IMR-90 (cell line): Measurements from ENCODE around the gene ENOX1. TPM values are rescaled to one million over a fixed set of nuclear protein-coding genes. Genes with fewer than 3 reads are reported as not detected.

ENCODE experiments used
- ATAC-seq: fragments of 200-7000 bp; cut with Tn5 transposase; 2 replicates; pipeline ENCODE4 v1.9.1; 2020; ENCODE audit warnings: low read depth, mild to moderate bottlenecking, moderate library complexity
- BruUV-seq: library from RNA; stranded (reverse); fragments of 400-500 nt; replicated peaks from 2 replicates; lab custom pipeline; 2021; lab: Mats Ljungman, UMichigan
- CTCF ChIA-PET: fragments of 300-600 bp; formaldehyde crosslinking; extraction: SDS; loops from one replicate; lab custom pipeline; 2021; ENCODE audit warnings: antibody characterized with exemption; lab: Yijun Ruan, JAX
- POLR2A ChIA-PET: fragments of 300-600 bp; sonication (Branson Sonifier 250); formaldehyde crosslinking; loops from one replicate; lab custom pipeline; 2022; ENCODE audit warnings: antibody characterized with exemption; ENCODE audit not compliant: unreplicated experiment; lab: Charles Lee
- DNase-seq: peaks from one replicate; pipeline ENCODE4 v3.0.0; 2013
- H2AFZ ChIP-seq: replicated peaks from 2 replicates; pipeline ENCODE3; 2013; ENCODE audit warnings: low read length, mild to moderate bottlenecking; ENCODE audit not compliant: poor library complexity
- H2AK5ac ChIP-seq: 2 replicates; pipeline ENCODE4 v1.6.1; 2013; ENCODE audit warnings: low read depth, low read length, inconsistent platforms
- H2AK9ac ChIP-seq: replicated peaks from 2 replicates; pipeline ENCODE3; 2013; ENCODE audit warnings: mild to moderate bottlenecking, low read depth, low read length, moderate library complexity; ENCODE audit not compliant: poor library complexity
- H2BK120ac ChIP-seq: 2 replicates; pipeline ENCODE4 v1.6.1; 2013; ENCODE audit warnings: low read depth, low read length, inconsistent platforms
- H2BK15ac ChIP-seq: 3 replicates; pipeline ENCODE4 v1.6.1; 2013; ENCODE audit warnings: low read depth, low read length, inconsistent platforms
- H2BK20ac ChIP-seq: 2 replicates; pipeline ENCODE4 v1.6.1; 2013; ENCODE audit warnings: low read depth, mild to moderate bottlenecking, inconsistent platforms, low read length, moderate library complexity
- H2BK5ac ChIP-seq: 2 replicates; pipeline ENCODE4 v1.6.1; 2013; ENCODE audit warnings: mild to moderate bottlenecking, low read depth, low read length, inconsistent platforms; ENCODE audit not compliant: poor library complexity, severe bottlenecking
- H3K14ac ChIP-seq: replicated peaks from 2 replicates; pipeline ENCODE4 v1.6.1; 2013; ENCODE audit warnings: low read depth, low read length, inconsistent platforms
- H3K18ac ChIP-seq: 2 replicates; pipeline ENCODE4 v1.6.1; 2013; ENCODE audit warnings: low read depth, low read length, control low read depth
- H3K23ac ChIP-seq: 2 replicates; pipeline ENCODE4 v1.6.1; 2013; ENCODE audit warnings: low read depth, low read length, inconsistent platforms
- H3K27ac ChIP-seq: 2 replicates; pipeline ENCODE4 v1.5.1; 2013; ENCODE audit warnings: mild to moderate bottlenecking, control low read depth, low read length; ENCODE audit not compliant: insufficient read depth
- H3K27me3 ChIP-seq: 2 replicates; pipeline ENCODE4 v1.6.1; 2013; ENCODE audit warnings: low read length; ENCODE audit not compliant: control insufficient read depth, insufficient read depth
- H3K36me3 ChIP-seq: 2 replicates; pipeline ENCODE4 v1.6.1; 2013; ENCODE audit warnings: low read length, mixed read lengths; ENCODE audit not compliant: control insufficient read depth, insufficient read depth
- H3K4ac ChIP-seq: 2 replicates; pipeline ENCODE4 v1.6.1; 2013; ENCODE audit warnings: low read depth, low read length, inconsistent platforms
- H3K4me1 ChIP-seq: 2 replicates; pipeline ENCODE4 v1.6.1; 2013; ENCODE audit warnings: low read length, mixed read lengths; ENCODE audit not compliant: control insufficient read depth, insufficient read depth
- H3K4me2 ChIP-seq: 2 replicates; pipeline ENCODE4 v1.6.1; 2013; ENCODE audit warnings: low read depth, mild to moderate bottlenecking, control low read depth, low read length, moderate library complexity
- H3K4me3 ChIP-seq: 2 replicates; pipeline ENCODE4 v1.5.1; 2013; ENCODE audit warnings: low read depth, mild to moderate bottlenecking, control low read depth, low read length, moderate library complexity; ENCODE audit not compliant: insufficient read depth
- H3K56ac ChIP-seq: 2 replicates; pipeline ENCODE4 v1.6.1; 2013; ENCODE audit warnings: low read length, inconsistent platforms; ENCODE audit not compliant: insufficient read depth; ENCODE audit errors: extremely low read depth
- H3K79me1 ChIP-seq, 2 experiments: 2 replicates each; pipeline ENCODE4 v1.6.1; 2013; ENCODE audit warnings: low read length in 2 of 2, inconsistent platforms in 1 of 2, low read depth in 1 of 2
- H3K9ac ChIP-seq: 2 replicates; pipeline ENCODE4 v1.6.1; 2013; ENCODE audit warnings: low read depth, low read length, control low read depth
- H3K9me1 ChIP-seq: 2 replicates; pipeline ENCODE4 v1.6.1; 2013; ENCODE audit warnings: low read length, inconsistent platforms; ENCODE audit not compliant: insufficient read depth
- H3K9me3 ChIP-seq: 2 replicates; pipeline ENCODE4 v1.6.1; 2013; ENCODE audit warnings: low read length; ENCODE audit not compliant: control insufficient read depth, insufficient read depth
- H4K20me1 ChIP-seq: 2 replicates; pipeline ENCODE4 v1.6.1; 2013; ENCODE audit warnings: low read length, inconsistent platforms; ENCODE audit not compliant: insufficient read depth
- H4K5ac ChIP-seq: 2 replicates; pipeline ENCODE4 v1.6.1; 2013; ENCODE audit warnings: mild to moderate bottlenecking, low read depth, low read length, control low read depth
- H4K8ac ChIP-seq, 2 experiments: 2 replicates each; pipeline ENCODE4 v1.6.1; 2013; ENCODE audit warnings: low read depth in 2 of 2, low read length in 2 of 2, control low read depth in 1 of 2, inconsistent platforms in 1 of 2
- H4K91ac ChIP-seq: 2 replicates; pipeline ENCODE4 v1.6.1; 2013; ENCODE audit warnings: low read depth, low read length, inconsistent platforms; ENCODE audit not compliant: insufficient read depth
- BHLHE40 ChIP-seq: fragments of 150-350 bp; IDR thresholded peaks from 2 replicates; pipeline ENCODE4 v1.6.1; 2016; ENCODE audit warnings: mild to moderate bottlenecking, low read depth, low read length
- CEBPB ChIP-seq: IDR thresholded peaks from 2 replicates; pipeline ENCODE4 v1.6.1; 2012; ENCODE audit warnings: low read depth, low read length, improper control_type of control experiment
- CHD1 ChIP-seq: IDR thresholded peaks from 2 replicates; pipeline ENCODE4 v1.6.1; 2012; ENCODE audit warnings: low read depth, low read length, improper control_type of control experiment
- CTCF ChIP-seq: conservative IDR thresholded peaks from 2 replicates; pipeline ENCODE4 v1.5.1; 2012; ENCODE audit warnings: mild to moderate bottlenecking, low read depth, low read length, improper control_type of control experiment
- ELK1 ChIP-seq: fragments of 150-350 bp; IDR thresholded peaks from 2 replicates; pipeline ENCODE4 v1.6.1; 2016; ENCODE audit warnings: low read depth, mild to moderate bottlenecking, low read length, moderate library complexity, borderline replicate concordance
- FOS ChIP-seq: fragments of 150-350 bp; IDR thresholded peaks from 2 replicates; pipeline ENCODE4 v1.6.1; 2016; ENCODE audit warnings: low read depth, low read length
- MAFK ChIP-seq: IDR thresholded peaks from 2 replicates; pipeline ENCODE4 v1.6.1; 2012; ENCODE audit warnings: low read depth, low read length, improper control_type of control experiment
- MAZ ChIP-seq: IDR thresholded peaks from 2 replicates; pipeline ENCODE4 v1.6.1; 2012; ENCODE audit warnings: low read depth, mild to moderate bottlenecking, low read length, improper control_type of control experiment, moderate library complexity, borderline replicate concordance
- MXI1 ChIP-seq: IDR thresholded peaks from 2 replicates; pipeline ENCODE4 v1.6.1; 2012; ENCODE audit warnings: low read depth, mild to moderate bottlenecking, low read length, moderate library complexity, borderline replicate concordance
- NFE2L2 ChIP-seq: fragments of 150-350 bp; IDR thresholded peaks from 2 replicates; pipeline ENCODE4 v1.6.1; 2016; ENCODE audit warnings: low read depth, mild to moderate bottlenecking, low read length
- POLR2A ChIP-seq: IDR thresholded peaks from 2 replicates; pipeline ENCODE4 v1.6.1; 2012; ENCODE audit warnings: mild to moderate bottlenecking, low read depth, low read length
- RAD21 ChIP-seq: IDR thresholded peaks from 2 replicates; pipeline ENCODE4 v1.6.1; 2012; ENCODE audit warnings: low read length, improper control_type of control experiment
- RCOR1 ChIP-seq: IDR thresholded peaks from 2 replicates; pipeline ENCODE4 v1.6.1; 2012; ENCODE audit warnings: mild to moderate bottlenecking, low read length, improper control_type of control experiment; ENCODE audit not compliant: insufficient replicate concordance
- RFX5 ChIP-seq: IDR thresholded peaks from 2 replicates; pipeline ENCODE4 v1.8.0; 2012; ENCODE audit warnings: low read depth, mild to moderate bottlenecking, low read length, moderate library complexity
- SMC3 ChIP-seq: fragments of 150-350 bp; IDR thresholded peaks from 2 replicates; pipeline ENCODE4 v1.6.1; 2016; ENCODE audit warnings: low read depth, mild to moderate bottlenecking, antibody characterized with exemption, low read length, moderate library complexity
- USF2 ChIP-seq: fragments of 150-350 bp; IDR thresholded peaks from 2 replicates; pipeline ENCODE4 v1.6.1; 2017; ENCODE audit warnings: mild to moderate bottlenecking, antibody characterized with exemption, low read length, low read depth
- WGBS, 2 experiments: methylation state at CpG; one replicate each; pipeline versions ENCODE4 v1.1.5 to v1.1.7; 2013; ENCODE audit warnings: missing lambda C conversion rate in 2 of 2; ENCODE audit not compliant: insufficient read length in 1 of 2; ENCODE audit errors: extremely low coverage in 2 of 2; 5-methylcytosine and 5-hydroxymethylcytosine counted together
- dilution Hi-C: fragments of 300-500 bp; cut with HindIII; formaldehyde crosslinking; loops from one replicate; pipeline ENCODE4 v1.14.3; 2018; ENCODE audit warnings: low sequenced_read_pairs; ENCODE audit not compliant: unreplicated experiment
- in situ Hi-C: fragments of 300-500 bp; cut with MboI; formaldehyde crosslinking; loops from 3 replicates; pipeline ENCODE4 v1.14.3; 2019; ENCODE audit warnings: low sequenced_read_pairs, inconsistent platforms, mixed read lengths
- intact Hi-C: fragments of 100-400 bp; cut with micrococcal nuclease; formaldehyde crosslinking; loops from 2 replicates; pipeline ENCODE4 v1.10.0; 2022
- polyA plus RNA-seq, 3 experiments: library from polyadenylated mRNA; depleted of rRNA; stranded (reverse); fragments of >200 nt; gene quantifications; 2 replicates each; pipeline ENCODE4 v1.2.3, GENCODE V29; 2012; ENCODE audit warnings: low replicate concordance in 1 of 3
- total RNA-seq: library from RNA; depleted of rRNA; stranded (reverse); fragments of >200 nt; gene quantifications from 2 replicates; pipeline ENCODE4 v1.2.3, GENCODE V29; 2012

The ENOX1 gene
- total and polyA plus RNA-seq, 2 of the 4 experiments (the other 2 are of a cell fraction) = 0.99 to 1.3 TPM

GRCh38 chr13:43648733-43649132 is 138.0 kb downstream of the ENOX1 start:
- H3K9ac ChIP-seq = no peak overlapping the region
- BruUV-seq = no TSS peak
- ChIA-PET POLR2A (no interaction called here), CTCF (no interaction called here)
- no peak overlapping the region for H3K23ac ChIP-seq
- no peak overlapping the region for H3K27ac ChIP-seq
- H3K56ac ChIP-seq = no peak overlapping the region
- no peaks in the 10 kb centered on the region; the same call in 1 of the 2 replicates for H3K27me3 ChIP-seq
- H2BK5ac ChIP-seq = no peak overlapping the region
- H3K18ac ChIP-seq = no peak overlapping the region
- H2BK20ac ChIP-seq = no peak overlapping the region
- no peak overlapping the region for H2BK15ac ChIP-seq
- no peak overlapping the region for H2AK9ac ChIP-seq
- H3K79me1 ChIP-seq = no peaks in the 10 kb centered on the region
- no peak overlapping the region for H4K91ac ChIP-seq
- H4K20me1 ChIP-seq = no peaks in the 10 kb centered on the region
- H2AK5ac ChIP-seq = no peak overlapping the region
- no peak overlapping the region for H3K4me3 ChIP-seq
- in situ Hi-C loops (no loop called here), intact Hi-C loops (no loop called here), dilution Hi-C loops (no loop called here)
- no peak overlapping the region for H3K4me2 ChIP-seq
- H3K36me3 ChIP-seq = no peaks in the 10 kb centered on the region
- ATAC-seq (no peak), DNase-seq (no peak)
- no peaks in the 10 kb centered on the region for H3K9me1 ChIP-seq
- no peaks in the 10 kb centered on the region for H3K4me1 ChIP-seq
- H3K14ac ChIP-seq = no peak overlapping the region
- H4K5ac ChIP-seq = no peak overlapping the region
- no peak overlapping the region for H2AFZ ChIP-seq
- WGBS, 2 experiments = 25% methylated on average over 2 of the region's 5 CpGs; no CpG with 5 or more reads in 1 of the 2 experiments
- H3K4ac ChIP-seq = no peak overlapping the region
- TF ChIP-seq NFE2L2 (no peak), CTCF (no peak), BHLHE40 (no peak), CHD1 (no peak), SMC3 (no peak), RCOR1 (no peak), RFX5 (no peak), MAFK (no peak), MXI1 (no peak), RAD21 (no peak), CEBPB (no peak), FOS (no peak), POLR2A (no peak), ELK1 (no peak), USF2 (no peak), MAZ (no peak)
- no peak overlapping the region for H4K8ac ChIP-seq
- no peaks in the 10 kb centered on the region for H3K9me3 ChIP-seq
- H2BK120ac ChIP-seq = no peak overlapping the region
